GM18870 (cell line): Measurements from ENCODE around the gene ILF3.
"Not testable (repeated sequence)": the region's sequence is repeated elsewhere in the genome, so short reads cannot be mapped to it uniquely, and the experiment has no call there.

Experiments used
- ATAC-seq: cut with Tn5 transposase; IDR thresholded peaks from one replicate; pipeline ENCODE4 v1.9.1; 2021; ENCODE audit warnings: moderate library complexity; ENCODE audit not compliant: unreplicated experiment

The ILF3 gene

GRCh38 chr19:10642473-10643171 is 11.5 kb upstream of the ILF3 start:
- ATAC-seq, result no peak

DNA sequence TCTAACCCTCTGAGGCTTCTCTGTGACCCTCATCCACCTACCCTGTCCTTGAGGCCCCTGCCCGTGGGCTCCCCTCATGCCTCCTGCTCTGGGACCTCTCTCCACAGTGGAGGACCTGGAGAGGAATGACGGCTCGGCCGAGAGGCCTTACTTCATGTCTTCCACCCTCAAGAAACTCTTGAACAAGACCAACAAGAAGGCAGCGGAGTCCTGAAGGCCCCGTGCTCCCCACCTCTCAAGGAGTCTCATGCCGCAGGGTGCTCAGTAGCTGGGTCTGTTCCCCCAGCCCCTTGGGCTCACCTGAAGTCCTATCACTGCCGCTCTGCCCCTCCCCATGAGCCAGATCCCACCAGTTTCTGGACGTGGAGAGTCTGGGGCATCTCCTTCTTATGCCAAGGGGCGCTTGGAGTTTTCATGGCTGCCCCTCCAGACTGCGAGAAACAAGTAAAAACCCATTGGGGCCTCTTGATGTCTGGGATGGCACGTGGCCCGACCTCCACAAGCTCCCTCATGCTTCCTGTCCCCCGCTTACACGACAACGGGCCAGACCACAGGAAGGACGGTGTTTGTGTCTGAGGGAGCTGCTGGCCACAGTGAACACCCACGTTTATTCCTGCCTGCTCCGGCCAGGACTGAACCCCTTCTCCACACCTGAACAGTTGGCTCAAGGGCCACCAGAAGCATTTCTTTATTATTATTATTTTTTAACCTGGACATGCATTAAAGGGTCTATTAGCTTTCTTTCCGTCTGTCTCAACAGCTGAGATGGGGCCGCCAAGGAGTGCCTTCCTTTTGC is 10.8 kb upstream of the ILF3 start:
- no peak for ATAC-seq

GRCh38 chr19:10643968-10644259 is 10.2 kb upstream of the ILF3 start:
- no peak for ATAC-seq

DNA sequence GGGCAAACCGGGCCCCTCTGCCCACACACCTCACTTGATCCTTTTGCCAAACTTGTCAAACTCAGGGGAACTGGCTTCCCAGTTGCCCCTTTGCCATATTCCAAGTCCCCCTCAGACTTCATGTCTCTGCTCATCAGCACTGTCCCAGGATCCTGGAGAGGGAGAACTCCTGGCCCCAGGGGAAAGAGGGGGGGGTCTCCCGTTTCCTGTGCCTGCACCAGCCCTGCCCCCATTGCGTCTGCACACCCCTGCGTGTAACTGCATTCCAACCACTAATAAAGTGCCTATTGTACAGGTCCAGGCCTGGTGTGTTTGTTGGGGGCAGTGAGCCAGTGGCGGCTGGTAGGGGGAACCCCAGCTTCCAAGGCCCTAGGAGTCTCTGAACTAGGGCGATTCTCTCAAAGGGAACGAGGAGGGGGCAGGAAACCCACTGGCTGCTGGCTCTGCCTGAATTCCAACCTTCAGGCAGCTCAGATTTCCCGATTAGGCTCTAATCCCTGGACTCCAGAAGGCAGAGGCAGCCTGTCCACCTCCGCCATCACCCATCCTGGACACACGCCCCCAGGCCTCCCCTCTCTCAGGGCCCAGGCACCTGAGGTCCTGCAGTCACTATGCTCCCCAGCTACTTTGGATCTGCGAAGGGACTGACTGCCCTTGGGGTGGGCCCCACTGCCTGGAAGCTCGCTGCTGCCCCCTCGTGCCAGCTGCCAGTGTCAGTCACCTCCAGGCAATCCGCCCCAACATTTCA is 9.7 kb upstream of the ILF3 start:
- ATAC-seq, result no peak

- no peak for ATAC-seq
Measured at GRCh38 chr19:10646456-10647159, 7.5 kb upstream of the ILF3 start.

GRCh38 chr19:10648360-10648759 is 5.8 kb upstream of the ILF3 start:
- ATAC-seq, result no peak

GRCh38 chr19:10651851-10652250 is 2.3 kb upstream of the ILF3 start:
- ATAC-seq, result no peak

DNA sequence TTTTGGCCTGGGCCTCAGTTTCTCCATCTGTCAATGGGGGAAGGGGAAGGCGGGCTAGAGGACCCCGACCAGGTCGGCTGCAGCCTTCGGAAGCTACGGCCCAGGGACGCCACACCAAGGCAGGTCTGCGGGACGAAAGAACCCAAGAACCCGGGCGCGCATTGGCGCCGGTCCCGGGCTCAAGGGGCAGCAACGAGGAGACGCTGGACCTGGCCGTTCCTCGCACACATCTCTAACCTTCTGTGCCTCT is 739 bp upstream of the ILF3 start:
- ATAC-seq, result no peak

GRCh38 chr19:10654610-10655456 is 687 bp downstream of the ILF3 start:
- no peak for ATAC-seq

DNA sequence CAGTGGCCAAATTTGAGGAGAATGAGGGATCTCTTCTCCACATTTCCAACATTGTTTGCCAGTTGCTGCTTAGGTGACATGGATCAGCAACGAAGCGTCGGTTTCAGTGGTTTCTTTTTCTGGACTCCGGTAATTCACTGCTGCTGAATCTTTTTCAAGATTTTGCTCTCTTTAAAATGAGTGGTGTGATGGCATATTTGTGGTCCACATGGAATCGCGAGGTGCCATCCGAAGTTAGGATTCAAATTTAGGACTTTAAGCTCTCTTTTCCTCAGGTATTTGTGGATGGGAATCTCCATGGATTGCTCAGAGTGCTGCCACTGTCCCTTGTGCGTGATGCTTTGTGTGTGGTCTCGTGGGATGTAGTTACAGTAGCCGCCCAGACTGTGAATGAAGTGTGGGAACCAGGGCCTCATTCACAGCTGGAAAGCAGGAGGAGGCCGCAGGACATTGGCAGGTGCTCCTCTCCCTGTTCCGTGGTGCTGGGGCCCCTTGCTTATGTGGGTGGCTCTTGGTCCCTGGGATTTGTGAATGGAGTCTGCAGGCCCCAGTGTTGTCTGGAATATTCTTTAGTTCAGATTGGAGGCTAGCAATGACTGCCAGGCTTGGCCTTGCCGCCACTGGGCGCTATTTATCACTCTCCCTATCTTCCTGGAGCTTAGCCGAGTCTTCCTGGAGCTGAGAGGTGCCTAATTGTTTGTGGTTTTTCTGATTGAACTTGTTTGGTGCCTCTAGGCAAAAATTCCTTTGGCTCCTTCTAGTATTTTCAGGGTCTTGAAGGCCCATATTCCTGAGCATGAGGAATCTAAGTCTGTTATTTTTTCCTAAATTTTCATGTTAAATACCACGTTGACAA is 1.5 kb downstream of the ILF3 start:
- ATAC-seq, result no peak

- ATAC-seq, result no peak
Measured at GRCh38 chr19:10660346-10660745, 6.2 kb downstream of the ILF3 start.

DNA sequence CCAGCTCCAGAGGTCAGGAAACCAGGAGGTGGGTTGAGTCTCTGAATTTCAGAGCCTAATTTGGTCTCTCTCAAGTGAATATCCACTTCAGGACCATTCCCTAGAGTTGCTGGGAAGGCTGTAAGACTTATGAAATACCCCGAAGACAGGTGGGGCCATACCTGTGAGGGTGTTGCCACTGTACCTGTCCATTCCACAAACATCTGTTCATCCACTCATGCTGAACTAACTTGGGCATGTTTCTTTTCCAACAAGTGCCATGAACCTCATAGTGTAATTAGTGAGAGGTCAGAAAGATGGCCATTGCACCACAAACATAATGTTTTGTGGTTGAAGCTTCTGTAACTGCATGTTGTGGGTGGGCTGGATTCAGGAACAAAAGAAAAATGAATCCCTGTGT is 7.8 kb downstream of the ILF3 start:
- ATAC-seq, result no peak

- ATAC-seq, result no peak
Measured at GRCh38 chr19:10662384-10663251, 8.5 kb downstream of the ILF3 start.

- ATAC-seq, result not testable (repeated sequence)
Measured at GRCh38 chr19:10663252-10663563, 9.1 kb downstream of the ILF3 start.

DNA sequence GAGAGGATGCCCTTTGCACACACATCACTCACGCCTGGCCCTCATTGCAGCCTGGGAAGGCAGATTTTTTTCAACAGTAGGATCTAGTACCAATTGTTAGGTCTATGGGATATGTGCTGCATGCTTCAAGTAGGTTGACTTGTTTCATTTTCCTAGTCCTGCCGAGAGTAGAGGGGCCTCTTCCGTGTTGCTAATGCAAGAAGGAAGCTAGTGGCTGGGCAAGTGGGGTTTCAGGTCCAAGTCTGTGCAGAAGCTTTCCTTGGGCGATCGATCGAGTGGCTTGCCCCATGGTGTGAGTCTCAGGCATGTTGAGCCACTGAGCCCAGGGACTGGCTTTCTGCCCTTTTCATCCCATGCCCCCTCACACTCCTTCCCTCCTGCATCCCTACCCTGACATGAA is 13.7 kb downstream of the ILF3 start:
- ATAC-seq, result no peak

GRCh38 chr19:10669246-10669645 is 15.1 kb downstream of the ILF3 start:
- no peak for ATAC-seq

GRCh38 chr19:10670182-10670581 is 16.0 kb downstream of the ILF3 start:
- ATAC-seq, result no peak

DNA sequence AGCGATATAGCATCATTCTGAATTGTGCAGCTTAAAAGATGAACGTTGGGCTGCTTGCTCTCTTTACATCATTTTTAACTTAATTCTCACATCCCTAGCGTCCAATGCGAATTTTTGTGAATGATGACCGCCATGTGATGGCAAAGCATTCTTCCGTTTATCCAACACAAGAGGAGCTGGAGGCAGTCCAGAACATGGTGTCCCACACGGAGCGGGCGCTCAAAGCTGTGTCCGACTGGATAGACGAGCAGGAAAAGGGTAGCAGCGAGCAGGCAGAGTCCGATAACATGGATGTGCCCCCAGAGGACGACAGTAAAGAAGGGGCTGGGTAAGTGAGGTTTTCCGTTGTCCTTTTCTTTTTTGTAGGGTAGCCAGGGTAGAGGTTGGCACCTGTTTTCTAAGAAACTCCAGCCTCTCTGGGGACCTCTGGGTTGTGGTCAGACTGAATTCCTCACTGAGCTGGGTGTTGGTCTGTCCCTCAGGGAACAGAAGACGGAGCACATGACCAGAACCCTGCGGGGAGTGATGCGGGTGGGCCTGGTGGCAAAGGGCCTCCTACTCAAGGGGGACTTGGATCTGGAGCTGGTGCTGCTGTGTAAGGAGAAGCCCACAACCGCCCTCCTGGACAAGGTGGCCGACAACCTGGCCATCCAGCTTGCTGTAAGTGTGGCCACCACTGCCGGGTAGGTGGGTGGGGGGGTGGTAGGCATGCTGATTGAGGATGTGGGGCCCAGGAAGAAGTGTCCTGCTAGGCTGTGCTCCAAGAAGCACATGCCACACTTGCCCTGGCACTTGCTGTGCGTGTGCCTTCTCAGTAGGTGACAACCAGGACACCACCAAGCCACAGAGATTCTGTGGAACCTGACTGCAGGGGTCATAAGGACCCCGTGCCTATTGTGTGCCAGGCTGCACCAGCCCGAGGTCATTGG is 17.0 kb downstream of the ILF3 start:
- ATAC-seq, result no peak
